Panc1 (cell line): Measurements from ENCODE around the gene STEAP3. TPM values are rescaled to one million over a fixed set of nuclear protein-coding genes. Genes with fewer than 3 reads are reported as not detected.

Experiments
- ATAC-seq: fragments of 200-7000 bp; cut with Tn5 transposase; 2 replicates; pipeline ENCODE4 v1.9.1; 2020; ENCODE audit warnings: mild to moderate bottlenecking, moderate library complexity
- BruUV-seq: library from RNA; stranded (reverse); fragments of 400-500 nt; replicated peaks from 2 replicates; lab custom pipeline; 2021; lab: Mats Ljungman, UMichigan
- CTCF ChIA-PET: fragments of 300-600 bp; sonication (Branson Sonifier 250); formaldehyde crosslinking; loops from one replicate; lab custom pipeline; 2022; ENCODE audit warnings: antibody characterized with exemption; lab: Charles Lee
- POLR2A ChIA-PET: fragments of 300-600 bp; sonication (Branson Sonifier 250); formaldehyde crosslinking; loops from one replicate; lab custom pipeline; 2022; ENCODE audit warnings: antibody characterized with exemption; lab: Charles Lee
- DNase-seq: peaks from one replicate; pipeline ENCODE4 v3.0.0-alpha.2; 2010; ENCODE audit warnings: low read depth, low spot score
- H3K27ac ChIP-seq: 2 replicates; pipeline ENCODE4 v1.5.1; 2011; ENCODE audit warnings: mild to moderate bottlenecking, low read length, inconsistent platforms
- H3K27me3 ChIP-seq: fragments of 200-500 bp; sonication (Bioruptor generic); 2 replicates; pipeline ENCODE4 v1.6.0; 2014; ENCODE audit warnings: low read length, inconsistent platforms; ENCODE audit not compliant: control insufficient read depth, insufficient read depth
- H3K36me3 ChIP-seq: fragments of 200-500 bp; sonication (Bioruptor generic); 2 replicates; pipeline ENCODE4 v1.5.1; 2014; ENCODE audit warnings: inconsistent platforms, mild to moderate bottlenecking, low read length, moderate library complexity; ENCODE audit not compliant: control insufficient read depth, insufficient read depth
- H3K4me1 ChIP-seq: 2 replicates; pipeline ENCODE4 v1.5.1; 2011; ENCODE audit warnings: inconsistent platforms, mild to moderate bottlenecking, low read length, moderate library complexity; ENCODE audit not compliant: control insufficient read depth, insufficient read depth
- H3K4me3 ChIP-seq, 2 experiments: 2 replicates each; pipeline ENCODE4 v1.5.1; 2011 to 2012; ENCODE audit warnings: low read depth in 2 of 2, low read length in 2 of 2, mild to moderate bottlenecking in 2 of 2, inconsistent platforms in 1 of 2, moderate library complexity in 1 of 2
- H3K9me3 ChIP-seq: fragments of 200-500 bp; sonication (Bioruptor generic); 2 replicates; pipeline ENCODE4 v1.5.1; 2014; ENCODE audit warnings: low read depth, mild to moderate bottlenecking, inconsistent platforms, low read length, moderate library complexity; ENCODE audit not compliant: control insufficient read depth, insufficient read depth
- POLR2AphosphoS5 ChIP-seq: IDR thresholded peaks from 2 replicates; pipeline ENCODE4 v1.6.1; 2012; ENCODE audit warnings: mild to moderate bottlenecking, low read depth, low read length, moderate library complexity
- SIN3A ChIP-seq: IDR thresholded peaks from 2 replicates; pipeline ENCODE4 v1.6.1; 2012; ENCODE audit warnings: low read depth, mild to moderate bottlenecking, low read length, moderate library complexity, borderline replicate concordance; ENCODE audit not compliant: insufficient read depth
- TCF7L2 ChIP-seq: IDR thresholded peaks from 2 replicates; pipeline ENCODE4 v1.6.1; 2011; ENCODE audit warnings: mild to moderate bottlenecking, low read depth, low read length, inconsistent platforms
- in situ Hi-C: cut with HindIII; loops from 2 replicates; pipeline ENCODE4 v1.10.0; 2016; ENCODE audit warnings: low sequenced_read_pairs, low pct_unique_long_range_greater_than_20kb
- intact Hi-C: fragments of 100-400 bp; cut with micrococcal nuclease; formaldehyde crosslinking; loops from one replicate; pipeline ENCODE4 v1.10.0; 2022; ENCODE audit not compliant: unreplicated experiment
- total RNA-seq: library from RNA; stranded (reverse); gene quantifications from one replicate; pipeline ENCODE4 v1.2.1, GENCODE V29; 2021; ENCODE audit not compliant: unreplicated experiment
- TF ChIP-seq, protein P1 (sequence below), 2 experiments: IDR thresholded peaks; 2 replicates each; pipeline ENCODE4 v1.6.1; 2011 to 2012; ENCODE audit warnings: low read depth in 2 of 2, control low read depth in 1 of 2, low read length in 1 of 2, mild to moderate bottlenecking in 1 of 2, moderate library complexity in 1 of 2; ENCODE audit not compliant: insufficient read depth in 1 of 2
- TF ChIP-seq, protein P2 (sequence below): fragments of 450-650 bp; IDR thresholded peaks from 2 replicates; pipeline ENCODE4 v1.5.1; 2017; ENCODE audit warnings: mild to moderate bottlenecking

STEAP3 gene
- total RNA-seq, 1 experiment from 2014 or later, result 44.8 TPM

DNA sequence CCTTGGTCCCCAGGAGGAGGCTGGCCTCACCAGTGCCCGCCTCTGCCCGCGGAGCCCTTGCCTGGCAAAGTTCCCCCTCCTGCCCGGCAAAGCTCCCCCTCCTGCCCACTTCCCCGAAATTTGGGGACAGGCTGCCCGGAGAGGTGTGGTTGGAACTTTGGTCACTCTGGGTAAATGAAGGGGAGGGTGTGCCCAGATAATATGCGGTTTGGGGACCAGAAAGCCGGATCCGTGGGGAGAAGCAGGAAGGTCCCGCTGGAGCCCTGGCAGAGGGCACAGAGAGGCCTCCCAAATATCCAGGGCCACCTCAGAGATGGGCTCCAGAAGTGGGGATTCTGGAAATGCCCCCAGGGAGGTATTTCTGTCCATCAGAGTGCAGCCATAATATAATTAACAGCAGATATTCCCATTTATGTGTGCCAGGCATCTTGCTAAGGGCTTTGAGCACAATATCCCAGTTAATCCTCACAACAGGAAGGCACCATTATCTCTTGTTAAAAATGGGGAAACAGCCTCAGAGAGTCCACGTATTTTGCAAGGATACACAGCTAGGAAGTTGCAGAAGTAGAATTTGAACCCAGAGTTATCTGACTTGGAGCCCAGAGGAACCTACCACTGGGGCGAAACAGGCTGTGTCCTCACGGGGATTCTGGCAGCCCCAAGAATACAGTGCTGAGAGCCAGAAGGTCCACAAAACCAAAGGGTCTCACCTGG, 914 bp downstream of the STEAP3 start:
- CTCF ChIA-PET, result no interaction called here
- intact Hi-C loops, result no loop called here
- no peak for ATAC-seq
- peak overlapping the region; percentile 78 for H3K4me3 ChIP-seq
- TF ChIP-seq SIN3A (no peak), TCF7L2 (no peak), POLR2AphosphoS5 (no peak)
- TF ChIP-seq, protein P1, sequence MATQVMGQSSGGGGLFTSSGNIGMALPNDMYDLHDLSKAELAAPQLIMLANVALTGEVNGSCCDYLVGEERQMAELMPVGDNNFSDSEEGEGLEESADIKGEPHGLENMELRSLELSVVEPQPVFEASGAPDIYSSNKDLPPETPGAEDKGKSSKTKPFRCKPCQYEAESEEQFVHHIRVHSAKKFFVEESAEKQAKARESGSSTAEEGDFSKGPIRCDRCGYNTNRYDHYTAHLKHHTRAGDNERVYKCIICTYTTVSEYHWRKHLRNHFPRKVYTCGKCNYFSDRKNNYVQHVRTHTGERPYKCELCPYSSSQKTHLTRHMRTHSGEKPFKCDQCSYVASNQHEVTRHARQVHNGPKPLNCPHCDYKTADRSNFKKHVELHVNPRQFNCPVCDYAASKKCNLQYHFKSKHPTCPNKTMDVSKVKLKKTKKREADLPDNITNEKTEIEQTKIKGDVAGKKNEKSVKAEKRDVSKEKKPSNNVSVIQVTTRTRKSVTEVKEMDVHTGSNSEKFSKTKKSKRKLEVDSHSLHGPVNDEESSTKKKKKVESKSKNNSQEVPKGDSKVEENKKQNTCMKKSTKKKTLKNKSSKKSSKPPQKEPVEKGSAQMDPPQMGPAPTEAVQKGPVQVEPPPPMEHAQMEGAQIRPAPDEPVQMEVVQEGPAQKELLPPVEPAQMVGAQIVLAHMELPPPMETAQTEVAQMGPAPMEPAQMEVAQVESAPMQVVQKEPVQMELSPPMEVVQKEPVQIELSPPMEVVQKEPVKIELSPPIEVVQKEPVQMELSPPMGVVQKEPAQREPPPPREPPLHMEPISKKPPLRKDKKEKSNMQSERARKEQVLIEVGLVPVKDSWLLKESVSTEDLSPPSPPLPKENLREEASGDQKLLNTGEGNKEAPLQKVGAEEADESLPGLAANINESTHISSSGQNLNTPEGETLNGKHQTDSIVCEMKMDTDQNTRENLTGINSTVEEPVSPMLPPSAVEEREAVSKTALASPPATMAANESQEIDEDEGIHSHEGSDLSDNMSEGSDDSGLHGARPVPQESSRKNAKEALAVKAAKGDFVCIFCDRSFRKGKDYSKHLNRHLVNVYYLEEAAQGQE (IDR thresholded peaks at IDR 0.05; ENCODE audit: insufficient read depth in 1 of 2, low read depth in 2 of 2, low read length in 1 of 2), result no peak
- TF ChIP-seq, protein P2, sequence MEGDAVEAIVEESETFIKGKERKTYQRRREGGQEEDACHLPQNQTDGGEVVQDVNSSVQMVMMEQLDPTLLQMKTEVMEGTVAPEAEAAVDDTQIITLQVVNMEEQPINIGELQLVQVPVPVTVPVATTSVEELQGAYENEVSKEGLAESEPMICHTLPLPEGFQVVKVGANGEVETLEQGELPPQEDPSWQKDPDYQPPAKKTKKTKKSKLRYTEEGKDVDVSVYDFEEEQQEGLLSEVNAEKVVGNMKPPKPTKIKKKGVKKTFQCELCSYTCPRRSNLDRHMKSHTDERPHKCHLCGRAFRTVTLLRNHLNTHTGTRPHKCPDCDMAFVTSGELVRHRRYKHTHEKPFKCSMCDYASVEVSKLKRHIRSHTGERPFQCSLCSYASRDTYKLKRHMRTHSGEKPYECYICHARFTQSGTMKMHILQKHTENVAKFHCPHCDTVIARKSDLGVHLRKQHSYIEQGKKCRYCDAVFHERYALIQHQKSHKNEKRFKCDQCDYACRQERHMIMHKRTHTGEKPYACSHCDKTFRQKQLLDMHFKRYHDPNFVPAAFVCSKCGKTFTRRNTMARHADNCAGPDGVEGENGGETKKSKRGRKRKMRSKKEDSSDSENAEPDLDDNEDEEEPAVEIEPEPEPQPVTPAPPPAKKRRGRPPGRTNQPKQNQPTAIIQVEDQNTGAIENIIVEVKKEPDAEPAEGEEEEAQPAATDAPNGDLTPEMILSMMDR, result no peak
- H3K27me3 ChIP-seq, result no peaks in the 10 kb centered on the region
- no peaks in the 10 kb centered on the region for H3K9me3 ChIP-seq
- H3K36me3 ChIP-seq, result no peaks in the 10 kb centered on the region; the same call in 1 of the 2 replicates
- BruUV-seq, result TSS peak; percentile 74
- DNase-seq, result no peak
- in situ Hi-C loops, result no loop called here
- H3K4me1 ChIP-seq, result peaks cover 30% of the 10 kb centered on the region
- H3K27ac ChIP-seq, result peak overlapping the region; percentile 75
- POLR2A ChIA-PET, result no interaction called here

DNA sequence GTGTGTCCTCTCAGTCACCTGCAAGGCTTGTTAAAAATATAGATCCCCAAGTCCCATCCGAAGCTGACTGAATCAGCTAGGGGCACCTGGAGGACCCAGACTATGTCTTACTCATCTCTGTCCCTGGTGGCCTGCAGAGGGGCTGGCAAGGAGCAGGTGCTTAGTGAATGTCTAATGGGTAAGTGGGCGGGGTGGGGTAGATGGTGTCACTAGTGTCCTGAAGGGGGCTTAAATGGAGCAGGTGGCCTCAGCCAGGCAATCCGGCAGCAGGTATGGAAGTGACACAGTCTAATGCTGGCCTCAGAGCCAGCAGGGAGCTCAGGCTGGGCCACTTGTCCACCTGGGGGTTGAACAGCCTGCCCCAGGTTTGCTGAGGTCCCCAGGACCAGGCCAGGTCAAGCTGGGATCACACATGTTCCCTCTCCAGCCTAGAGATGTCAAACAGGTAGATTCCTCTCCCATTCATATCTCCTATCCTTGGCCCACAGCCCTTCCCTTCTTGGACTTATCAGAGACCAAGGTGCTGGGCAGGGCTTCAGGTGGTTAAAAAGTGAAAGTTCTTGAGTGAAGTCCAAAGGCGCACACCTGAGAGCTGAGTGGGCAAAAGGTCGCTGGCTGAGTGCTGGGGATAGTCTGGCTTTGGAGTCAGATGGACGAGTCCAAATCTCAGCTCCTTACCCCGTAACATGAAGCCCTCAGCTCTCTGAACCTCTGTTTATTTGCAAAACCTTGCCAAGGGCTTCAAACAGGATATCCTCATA, 1.7 kb downstream of the STEAP3 start:
- intact Hi-C loops (no loop called here), in situ Hi-C loops (no loop called here)
- H3K27ac ChIP-seq, result no peak overlapping the region
- no peaks in the 10 kb centered on the region; the same call in 1 of the 2 replicates for H3K36me3 ChIP-seq
- POLR2A ChIA-PET, result no interaction called here
- H3K4me1 ChIP-seq, result peaks cover 28% of the 10 kb centered on the region
- CTCF ChIA-PET, result no interaction called here
- H3K27me3 ChIP-seq, result no peaks in the 10 kb centered on the region
- TF ChIP-seq TCF7L2 (no peak), POLR2AphosphoS5 (no peak), SIN3A (no peak)
- TF ChIP-seq, protein P1 (IDR thresholded peaks at IDR 0.05; ENCODE audit: insufficient read depth in 1 of 2, low read depth in 2 of 2, low read length in 1 of 2), result no peak
- TF ChIP-seq, protein P2, result no peak
- no peak for DNase-seq
- peak overlapping the region in 1 of 2 experiments; percentile 78; a peak in 3 of 4 replicates for H3K4me3 ChIP-seq
- no peak for ATAC-seq
- no TSS peak for BruUV-seq
- no peaks in the 10 kb centered on the region for H3K9me3 ChIP-seq
